ENCODE data around the gene FAM111A. TPM values are rescaled to one million over a fixed set of nuclear protein-coding genes. Genes with fewer than 3 reads are reported as not detected.

The FAM111A gene
- total and polyA plus RNA-seq, 10 of the 15 experiments (the other 5 are each of a cell fraction or from before 2014, with no cell fraction given): 26.6 to 95.0 (median 67.5) TPM

GRCh38 chr11:59199546-59200422 lies 57.1 kb downstream of the FAM111A start (continued):
- TF ChIP-seq GABPA (IDR thresholded peaks at IDR 0.05; ENCODE audit: low read depth) (peak; percentile 54; the same call in 1 of the 2 replicates), RCOR1 (conservative IDR thresholded peaks at IDR 0.05; ENCODE audit: low read depth, low read length) (no peak), CUX1 (IDR thresholded peaks at IDR 0.05; ENCODE audit: insufficient replicate concordance, low read depth, low read length) (peak; percentile 92), BHLHE40 (IDR thresholded peaks at IDR 0.05; ENCODE audit: borderline replicate concordance in 1 of 2, low read depth in 2 of 2, low read length in 1 of 2) (peak; percentile 60 to 75; a peak in 2 of 4 replicates), PRDM15 (CRISPR knock-in tag; IDR thresholded peaks at IDR 0.05) (no peak), CREB1 (IDR thresholded peaks at IDR 0.05; ENCODE audit: low read depth) (no peak; the same call in 1 of the 2 replicates), TAF1 (IDR thresholded peaks at IDR 0.05; ENCODE audit: borderline replicate concordance, low read depth, low read length) (no peak), USF1 (IDR thresholded peaks at IDR 0.05; ENCODE audit: borderline replicate concordance, extremely low read length, insufficient read depth, low read depth, low read length) (no peak), LARP7 (IDR thresholded peaks at IDR 0.05) (no peak), BCLAF1 (IDR thresholded peaks at IDR 0.05) (no peak), NR2C1 (IDR thresholded peaks at IDR 0.05) (no peak), PBX3 (IDR thresholded peaks at IDR 0.05; ENCODE audit: insufficient replicate concordance, low read depth, low read length) (peak; percentile 32), EGR1 (IDR thresholded peaks at IDR 0.05; ENCODE audit: borderline replicate concordance in 1 of 2, low read depth in 2 of 2, low read length in 2 of 2) (no peak)

All from GM12878 (cell line).